NCI-H2227 (cell line): ENCODE data around the gene OCSTAMP.

ENCODE experiments used
- DNase-seq: peaks from one replicate; lab custom pipeline; 2025; ENCODE audit not compliant: unreplicated experiment; lab: John Stamatoyannopoulos, UW

Gene OCSTAMP

GRCh38 chr20:46573788-46574584, 23.5 kb upstream of the OCSTAMP start:
- no peak for DNase-seq

GRCh38 chr20:46573234-46573633, 22.8 kb upstream of the OCSTAMP start:
- DNase-seq = no peak

- DNase-seq = no peak
These were observed 22.3 kb upstream of the OCSTAMP start for GRCh38 chr20:46572790-46573189.

- no peak for DNase-seq
These were observed 21.7 kb upstream of the OCSTAMP start for GRCh38 chr20:46572153-46572552.

GRCh38 chr20:46571418-46571817, 21.0 kb upstream of the OCSTAMP start:
- DNase-seq = no peak

- no peak for DNase-seq
These were observed 20.5 kb upstream of the OCSTAMP start for GRCh38 chr20:46570956-46571355.

GRCh38 chr20:46569961-46570360, 19.5 kb upstream of the OCSTAMP start:
- DNase-seq = no peak

- peak; percentile 24 for DNase-seq
These were observed 18.2 kb upstream of the OCSTAMP start for GRCh38 chr20:46568570-46569129.

- no peak for DNase-seq
These were observed 15.7 kb upstream of the OCSTAMP start for GRCh38 chr20:46566125-46566524.

- DNase-seq = no peak
These were observed 13.9 kb upstream of the OCSTAMP start for GRCh38 chr20:46564241-46564957.

- no peak for DNase-seq
These were observed 13.4 kb upstream of the OCSTAMP start for GRCh38 chr20:46563860-46564221.

GRCh38 chr20:46563170-46563859, 12.9 kb upstream of the OCSTAMP start:
- DNase-seq = peak; percentile 23

GRCh38 chr20:46562373-46563169, 12.1 kb upstream of the OCSTAMP start:
- peak; percentile 89 for DNase-seq

- peak; percentile 47 for DNase-seq
These were observed 11.5 kb upstream of the OCSTAMP start for GRCh38 chr20:46562009-46562372.

GRCh38 chr20:46559685-46560440, 9.4 kb upstream of the OCSTAMP start:
- no peak for DNase-seq

- no peak for DNase-seq
These were observed 8.5 kb upstream of the OCSTAMP start for GRCh38 chr20:46559001-46559400.

GRCh38 chr20:46558511-46558959, 8.1 kb upstream of the OCSTAMP start:
- DNase-seq = peak; percentile 54

GRCh38 chr20:46557231-46557956, 6.9 kb upstream of the OCSTAMP start:
- DNase-seq = no peak

GRCh38 chr20:46555370-46555956, 5.0 kb upstream of the OCSTAMP start:
- no peak for DNase-seq
